NOMO-1 treated with dmso at 0.1 percent for 144 hours (cell line): ENCODE data around the gene CDK8.
"Not testable (repeated sequence)": the region's sequence is repeated elsewhere in the genome, so short reads cannot be mapped to it uniquely, and the experiment has no call there.

Experiments used
- DNase-seq: peaks from one replicate; lab custom pipeline; 2025; ENCODE audit not compliant: unreplicated experiment; lab: John Stamatoyannopoulos, UW

Gene CDK8

GRCh38 chr13:26312019-26312418, 58.1 kb downstream of the CDK8 start:
- DNase-seq, result not testable (repeated sequence)

- not testable (repeated sequence) for DNase-seq
Measured at GRCh38 chr13:26316095-26316494, 62.2 kb downstream of the CDK8 start.

- no peak for DNase-seq
Measured at GRCh38 chr13:26320766-26321165, 66.8 kb downstream of the CDK8 start.

- no peak for DNase-seq
Measured at GRCh38 chr13:26323127-26323526, 69.2 kb downstream of the CDK8 start.

- no peak for DNase-seq
Measured at GRCh38 chr13:26323764-26324163, 69.8 kb downstream of the CDK8 start.

- DNase-seq, result no peak
Measured at GRCh38 chr13:26324294-26324693, 70.4 kb downstream of the CDK8 start.

GRCh38 chr13:26324867-26325266, 70.9 kb downstream of the CDK8 start:
- no peak for DNase-seq

- no peak for DNase-seq
Measured at GRCh38 chr13:26325876-26326275, 71.9 kb downstream of the CDK8 start.

- no peak for DNase-seq
Measured at GRCh38 chr13:26326562-26326961, 72.6 kb downstream of the CDK8 start.

GRCh38 chr13:26327940-26328725, 74.2 kb downstream of the CDK8 start:
- DNase-seq, result no peak

GRCh38 chr13:26335158-26335557, 81.2 kb downstream of the CDK8 start:
- no peak for DNase-seq

GRCh38 chr13:26340807-26341206, 86.9 kb downstream of the CDK8 start:
- no peak for DNase-seq

- DNase-seq, result no peak
Measured at GRCh38 chr13:26342898-26343297, 89.0 kb downstream of the CDK8 start.

GRCh38 chr13:26343816-26344215, 89.9 kb downstream of the CDK8 start:
- DNase-seq, result no peak

- no peak for DNase-seq
Measured at GRCh38 chr13:26344980-26345379, 91.1 kb downstream of the CDK8 start.

GRCh38 chr13:26348966-26349365, 95.0 kb downstream of the CDK8 start:
- no peak for DNase-seq

- DNase-seq, result no peak
Measured at GRCh38 chr13:26362261-26362660, 108.3 kb downstream of the CDK8 start.

- no peak for DNase-seq
Measured at GRCh38 chr13:26370553-26370952, 116.6 kb downstream of the CDK8 start.

GRCh38 chr13:26372747-26373146, 118.8 kb downstream of the CDK8 start:
- DNase-seq, result no peak

GRCh38 chr13:26376430-26376829, 122.5 kb downstream of the CDK8 start:
- no peak for DNase-seq

- no peak for DNase-seq
Measured at GRCh38 chr13:26377038-26377437, 123.1 kb downstream of the CDK8 start.

- no peak for DNase-seq
Measured at GRCh38 chr13:26378116-26378515, 124.2 kb downstream of the CDK8 start.

- DNase-seq, result no peak
Measured at GRCh38 chr13:26379831-26380230, 125.9 kb downstream of the CDK8 start.
